GM19438 (cell line): ENCODE measurements around the gene RCOR2.
"Not testable (repeated sequence)": the region's sequence is repeated elsewhere in the genome, so short reads cannot be mapped to it uniquely, and the experiment has no call there.

ENCODE experiments used
- ATAC-seq: cut with Tn5 transposase; IDR thresholded peaks from one replicate; pipeline ENCODE4 v1.9.1; 2021; ENCODE audit warnings: low read depth; ENCODE audit not compliant: unreplicated experiment

RCOR2 gene

GRCh38 chr11:63882555-63883242 lies 34.3 kb downstream of the RCOR2 start:
- no peak for ATAC-seq

- no peak for ATAC-seq
Measured at GRCh38 chr11:63880403-63880790, 36.6 kb downstream of the RCOR2 start.

DNA sequence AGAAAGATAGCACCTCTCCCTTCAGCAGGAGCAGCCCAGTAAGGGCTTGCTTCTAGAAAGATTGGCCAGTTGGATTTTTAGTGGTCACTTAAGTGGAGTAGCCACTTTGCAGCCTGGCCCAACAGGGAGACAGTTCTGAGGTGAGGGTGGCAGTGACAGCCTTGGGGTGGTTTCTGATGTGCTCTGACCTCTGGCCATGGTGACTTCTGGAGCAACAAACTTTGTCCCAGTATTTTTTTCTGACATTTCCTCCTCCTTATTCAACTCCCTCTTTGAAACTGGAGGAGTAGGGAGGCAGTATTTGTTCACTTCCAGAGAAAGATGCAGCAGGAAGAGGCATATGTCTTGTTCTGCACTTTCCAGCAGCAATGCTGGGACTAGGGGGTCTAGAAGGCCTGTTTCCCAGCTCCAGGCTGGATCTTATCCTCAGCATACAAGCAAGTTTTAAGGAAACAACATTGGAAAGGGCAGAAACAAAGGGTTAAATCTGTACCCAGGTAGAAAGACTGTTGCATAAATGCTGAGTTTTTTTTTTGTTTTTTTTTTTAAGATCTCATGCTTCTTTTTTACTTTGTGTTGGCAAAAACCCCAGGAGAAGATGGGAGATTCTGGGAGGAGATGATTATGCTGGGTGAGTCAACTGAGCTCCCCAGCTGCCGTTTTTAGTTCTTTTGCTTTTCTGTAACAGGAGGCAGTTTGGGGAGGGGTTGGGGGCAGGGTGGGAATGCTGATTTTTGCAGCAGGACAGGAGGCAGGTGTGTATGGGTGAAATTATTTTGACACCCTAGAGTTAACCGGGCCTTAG lies 37.2 kb downstream of the RCOR2 start:
- no peak for ATAC-seq

DNA sequence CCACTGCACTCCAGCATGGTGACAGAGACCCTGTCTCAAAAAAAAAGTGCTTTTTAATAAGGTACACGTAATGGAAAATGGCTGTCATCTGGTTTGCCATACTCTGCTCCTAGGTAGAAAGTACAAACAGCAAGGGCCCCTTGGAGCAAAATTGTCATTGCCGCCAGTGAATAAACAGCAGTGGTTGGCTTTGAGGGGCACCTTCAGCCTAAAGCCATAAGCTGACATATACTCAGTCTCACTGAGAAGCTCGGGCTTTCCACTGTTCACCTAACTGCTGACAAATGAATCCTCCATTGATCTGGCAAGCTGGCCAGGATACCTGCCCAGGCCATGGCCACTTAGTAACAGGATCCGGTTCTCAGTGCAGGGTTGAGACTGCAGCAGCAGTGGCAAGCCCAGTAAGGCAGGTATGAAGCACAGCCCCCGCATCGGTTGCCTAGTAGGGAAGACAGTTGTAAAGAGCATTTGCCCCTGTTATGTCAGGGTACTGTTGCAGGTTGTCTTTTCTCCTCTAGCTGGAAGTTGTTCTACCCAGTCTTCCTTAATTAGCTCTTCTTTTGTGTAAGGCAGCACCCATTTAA lies 39.2 kb downstream of the RCOR2 start:
- ATAC-seq, result no peak

- no peak for ATAC-seq
Measured at GRCh38 chr11:63876616-63877015, 40.3 kb downstream of the RCOR2 start.

GRCh38 chr11:63875506-63876065 lies 41.4 kb downstream of the RCOR2 start:
- ATAC-seq, result no peak

DNA sequence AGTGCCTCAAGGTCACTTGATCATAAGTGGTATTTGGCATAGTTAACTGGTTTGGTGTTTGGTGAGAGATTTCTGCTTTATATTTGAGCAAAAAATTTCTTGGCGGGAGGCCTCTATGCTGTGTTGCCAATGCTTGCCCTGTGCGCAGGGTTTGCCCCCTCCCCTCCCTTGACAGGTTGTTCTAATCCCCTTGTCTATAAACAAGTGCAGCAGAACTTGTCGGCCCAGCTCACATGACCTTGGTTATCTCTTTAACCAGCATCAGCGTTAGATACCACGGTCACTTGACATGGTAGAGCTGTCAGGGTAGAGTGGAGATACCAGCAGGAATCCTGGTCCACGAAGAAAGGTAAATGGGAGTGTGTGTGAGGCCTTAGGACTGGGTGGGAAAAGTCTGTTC lies 42.5 kb downstream of the RCOR2 start:
- ATAC-seq, result no peak

- no peak for ATAC-seq
Measured at GRCh38 chr11:63873311-63873710, 43.7 kb downstream of the RCOR2 start.

GRCh38 chr11:63872800-63873197 lies 44.2 kb downstream of the RCOR2 start:
- no peak for ATAC-seq

- ATAC-seq, result peak; percentile 90
Measured at GRCh38 chr11:63871962-63872799, 44.8 kb downstream of the RCOR2 start.

GRCh38 chr11:63870351-63871140 lies 46.4 kb downstream of the RCOR2 start:
- ATAC-seq, result no peak

- ATAC-seq, result no peak
Measured at GRCh38 chr11:63869683-63870082, 47.3 kb downstream of the RCOR2 start.

DNA sequence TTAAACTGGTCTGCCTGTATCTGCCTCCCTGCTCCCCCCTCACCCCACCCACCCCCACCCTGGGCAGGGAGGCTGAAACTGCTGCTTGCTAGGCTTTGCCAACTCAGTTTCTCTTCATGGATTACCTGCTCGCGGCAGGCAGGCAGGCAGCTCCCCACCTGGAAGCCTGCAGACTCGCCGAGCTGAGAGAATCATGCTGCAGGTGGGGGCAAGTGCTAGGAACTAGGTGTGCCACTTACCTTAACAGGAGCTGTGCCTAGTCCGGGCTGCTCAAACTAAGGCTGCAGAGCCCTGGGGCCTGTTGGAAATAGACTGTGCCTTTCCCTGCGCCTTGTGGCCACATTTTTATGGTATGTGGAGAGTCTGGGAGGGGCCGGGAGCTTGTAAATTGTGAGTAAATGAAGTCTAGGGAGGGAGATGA lies 47.8 kb downstream of the RCOR2 start:
- no peak for ATAC-seq

DNA sequence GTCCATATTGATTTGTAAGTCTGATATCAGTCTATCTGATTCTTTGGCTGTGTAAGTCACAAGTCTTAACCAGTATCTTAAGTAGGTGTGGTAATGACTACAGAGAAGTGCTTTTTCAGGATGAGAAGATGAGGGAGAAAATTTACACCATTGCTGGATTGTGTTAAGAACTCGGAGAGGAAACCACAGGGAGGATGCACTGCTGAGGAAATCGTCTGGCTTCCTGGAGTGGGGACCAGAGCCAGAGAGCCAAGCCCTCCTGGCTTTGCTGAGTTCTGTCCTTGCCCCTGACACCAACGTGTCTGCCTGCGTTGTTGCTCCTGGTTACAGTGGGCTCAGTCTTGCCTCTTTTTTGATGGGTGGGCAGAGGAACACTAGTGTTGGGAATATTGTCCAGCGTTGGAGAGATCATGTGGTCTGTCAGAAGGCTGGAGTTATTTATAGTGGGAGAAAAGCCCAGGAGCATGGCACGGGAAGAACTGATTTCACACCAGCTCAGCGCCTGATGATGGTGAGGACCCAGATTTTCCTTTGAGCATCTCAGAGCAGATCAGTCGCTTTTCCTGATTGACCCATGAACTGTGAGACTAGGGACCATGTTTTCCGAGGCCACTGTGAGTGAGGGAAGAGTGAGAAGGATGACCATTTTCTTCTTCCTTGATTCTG lies 48.4 kb downstream of the RCOR2 start:
- ATAC-seq, result no peak

- no peak for ATAC-seq
Measured at GRCh38 chr11:63867511-63867910, 49.5 kb downstream of the RCOR2 start.

DNA sequence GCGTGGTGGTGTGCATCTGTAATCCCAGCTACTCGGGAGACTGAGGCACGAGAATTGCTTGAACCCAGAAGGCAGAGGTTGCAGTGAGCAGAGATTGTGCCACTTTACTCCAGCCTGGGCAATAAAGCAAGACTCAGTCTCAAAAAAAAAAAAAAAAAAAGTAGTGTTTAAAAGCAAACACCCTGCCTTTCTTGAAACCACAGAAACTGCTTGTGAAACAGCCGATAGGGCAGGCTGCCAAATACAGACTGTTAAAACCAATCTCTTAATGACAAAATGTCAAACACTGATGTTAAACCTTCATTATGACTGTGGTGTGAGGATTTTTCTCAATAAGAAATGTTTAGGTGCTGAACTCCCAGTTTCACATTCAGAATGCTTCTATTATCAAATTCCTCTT lies 50.8 kb downstream of the RCOR2 start:
- no peak for ATAC-seq

DNA sequence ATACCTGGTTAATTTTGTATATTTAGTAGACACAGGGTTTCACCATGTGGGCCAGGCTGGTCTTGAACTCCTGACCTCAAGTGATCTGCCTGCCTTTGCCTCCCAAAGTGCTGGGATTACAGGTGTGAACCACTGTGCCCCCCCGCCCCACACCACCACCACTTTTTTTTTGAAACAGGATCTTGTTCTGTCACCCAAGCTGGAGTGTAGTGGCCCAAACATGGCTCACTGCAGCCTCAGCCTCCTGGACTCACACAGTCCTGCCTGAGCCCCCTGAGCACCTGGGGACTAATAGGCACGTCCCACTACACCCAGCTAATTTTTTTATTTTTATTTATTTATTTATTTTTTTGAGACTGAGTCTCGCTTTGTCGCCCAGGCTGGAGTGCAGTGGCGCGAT lies 53.3 kb downstream of the RCOR2 start:
- not testable (repeated sequence) for ATAC-seq

- ATAC-seq, result no peak
Measured at GRCh38 chr11:63862923-63863322, 54.0 kb downstream of the RCOR2 start.
